BE2C (cell line): Measurements from ENCODE around the gene CACNA2D2.

Experiments used
- DNase-seq: peaks from one replicate; pipeline ENCODE4 v3.0.0-alpha.2; 2020
- H3K27me3 ChIP-seq: fragments of 250-450 bp; sonication (Bioruptor Pico); 2 replicates; pipeline ENCODE4 v1.5.1; 2020; ENCODE audit warnings: mild to moderate bottlenecking
- H3K36me3 ChIP-seq: fragments of 250-450 bp; sonication (Bioruptor Pico); 2 replicates; pipeline ENCODE4 v1.5.1; 2020; ENCODE audit warnings: mild to moderate bottlenecking
- H3K4me1 ChIP-seq: fragments of 250-450 bp; sonication (Bioruptor Pico); 2 replicates; pipeline ENCODE4 v1.5.1; 2020
- H3K4me3 ChIP-seq: 2 replicates; pipeline ENCODE4 v1.5.1; 2011; ENCODE audit warnings: low read depth, low read length
- H3K9me3 ChIP-seq: fragments of 250-450 bp; sonication (Bioruptor Pico); 2 replicates; pipeline ENCODE4 v1.5.1; 2020
- CTCF ChIP-seq: IDR thresholded peaks from 2 replicates; pipeline ENCODE4 v1.5.1; 2012; ENCODE audit warnings: mild to moderate bottlenecking, low read depth, low read length

CACNA2D2 gene

GRCh38 chr3:50549226-50549625 is 45.8 kb upstream of the CACNA2D2 start:
- no peaks in the 10 kb centered on the region for H3K36me3 ChIP-seq
- no peak for TF ChIP-seq CTCF
- peaks cover 4% of the 10 kb centered on the region for H3K4me1 ChIP-seq
- no peaks in the 10 kb centered on the region for H3K27me3 ChIP-seq
- no peaks in the 10 kb centered on the region for H3K9me3 ChIP-seq
- H3K4me3 ChIP-seq = no peak overlapping the region
- DNase-seq = no peak

GRCh38 chr3:50545781-50546180 is 42.3 kb upstream of the CACNA2D2 start:
- Histone ChIP-seq H3K27me3 (no peaks in the 10 kb centered on the region), H3K4me3 (no peak overlapping the region), H3K36me3 (no peaks in the 10 kb centered on the region), H3K9me3 (no peaks in the 10 kb centered on the region), H3K4me1 (peaks cover 13% of the 10 kb centered on the region)
- TF ChIP-seq CTCF = no peak
- no peak for DNase-seq

- Histone ChIP-seq H3K9me3 (no peaks in the 10 kb centered on the region), H3K4me3 (no peak overlapping the region), H3K27me3 (no peaks in the 10 kb centered on the region), H3K4me1 (peaks cover 16% of the 10 kb centered on the region), H3K36me3 (no peaks in the 10 kb centered on the region)
- peak; percentile 60 for DNase-seq
- TF ChIP-seq CTCF = peak; percentile 80
Observed at GRCh38 chr3:50542177-50543034, 39.0 kb upstream of the CACNA2D2 start.

DNA sequence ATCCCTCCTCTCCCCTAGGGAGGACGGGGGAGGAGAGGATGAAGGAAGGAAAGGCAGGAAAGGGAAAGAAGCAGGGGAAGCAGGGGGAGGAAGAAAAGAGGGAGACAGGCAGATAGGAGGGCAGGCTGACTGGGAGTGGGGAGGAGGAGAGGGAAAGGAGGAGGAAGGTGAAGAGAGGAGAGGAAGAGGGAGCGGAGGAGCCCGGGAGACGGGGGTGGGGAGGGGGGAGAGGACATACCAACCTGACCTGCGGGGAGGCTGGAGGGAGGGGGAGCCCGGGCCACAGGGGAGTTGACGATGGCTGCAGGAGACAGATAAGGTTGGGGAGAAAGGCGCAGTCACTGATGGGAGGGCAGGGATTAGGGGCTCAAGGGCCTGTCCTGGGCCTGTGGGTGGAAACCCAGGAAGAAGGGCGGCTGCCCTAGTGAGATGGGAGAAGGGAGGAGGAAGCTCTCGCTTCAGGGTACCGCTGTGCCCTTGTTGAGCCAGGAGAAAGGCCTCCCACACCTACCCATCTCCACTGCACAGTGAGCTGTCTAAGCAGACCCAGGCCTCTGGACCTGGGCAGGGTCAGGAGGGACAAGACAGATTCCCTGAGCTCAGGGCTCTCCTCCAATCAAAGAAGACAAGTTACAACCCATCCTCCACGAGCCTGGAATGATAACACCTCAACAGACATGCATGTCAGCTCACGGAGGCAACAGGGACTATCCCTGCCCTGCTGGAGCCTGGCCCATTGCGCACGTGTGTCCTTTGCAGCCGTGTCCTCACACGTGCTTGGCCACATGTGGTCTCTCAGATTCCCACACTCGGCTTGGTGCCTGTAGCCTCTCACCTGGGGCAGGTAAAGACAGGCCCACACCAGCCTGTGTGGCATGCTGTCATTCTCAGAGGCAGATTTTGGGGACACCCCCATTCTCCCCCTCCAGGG is 36.2 kb upstream of the CACNA2D2 start:
- DNase-seq = no peak
- no peak for TF ChIP-seq CTCF
- peaks cover 16% of the 10 kb centered on the region for H3K4me1 ChIP-seq
- no peaks in the 10 kb centered on the region for H3K27me3 ChIP-seq
- H3K9me3 ChIP-seq = no peaks in the 10 kb centered on the region
- H3K4me3 ChIP-seq = no peak overlapping the region
- H3K36me3 ChIP-seq = no peaks in the 10 kb centered on the region

DNA sequence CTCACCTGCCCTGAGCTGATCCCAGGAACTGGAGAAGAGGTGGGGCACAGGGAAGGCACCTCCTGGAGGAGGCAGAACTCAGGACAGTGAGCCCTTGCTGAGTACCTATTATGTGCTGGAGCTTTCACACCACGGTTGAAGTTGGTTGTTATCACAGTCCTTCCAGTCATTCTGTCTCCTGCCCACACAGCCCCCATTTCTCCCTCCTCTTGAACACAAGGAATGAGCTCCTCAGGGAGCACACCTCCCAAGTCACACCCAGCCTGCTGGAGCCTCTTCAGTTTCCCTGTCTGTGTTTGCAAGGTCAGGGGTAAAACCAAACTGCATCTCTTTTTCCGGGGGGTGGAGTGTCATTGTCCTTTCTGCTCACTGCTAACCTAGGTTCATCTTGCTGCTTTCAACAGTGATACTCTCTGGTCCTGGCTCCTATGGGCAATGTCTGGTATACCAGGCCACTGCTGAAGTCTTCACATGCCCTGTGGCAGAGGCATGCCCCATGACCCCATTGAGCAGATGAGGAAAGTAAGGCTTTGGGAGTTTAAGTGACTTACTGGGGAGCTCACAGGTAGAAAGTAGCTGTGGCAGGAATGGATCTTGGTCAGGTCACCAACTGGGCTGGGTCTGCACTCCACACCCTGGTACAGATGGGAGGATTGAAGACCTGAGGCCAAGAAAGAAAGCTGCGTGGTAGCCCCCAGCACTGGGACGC is 34.1 kb upstream of the CACNA2D2 start:
- Histone ChIP-seq H3K4me3 (no peak overlapping the region), H3K4me1 (peaks cover 16% of the 10 kb centered on the region)
- TF ChIP-seq CTCF = no peak

More for the DNA sequence above, 34.1 kb upstream of the CACNA2D2 start:
- Histone ChIP-seq H3K9me3 (no peaks in the 10 kb centered on the region), H3K36me3 (no peaks in the 10 kb centered on the region), H3K27me3 (no peaks in the 10 kb centered on the region)
- DNase-seq = no peak
